Lower leg skin (tissue), 3 donors: ENCODE measurements around the gene C4orf50.

Source experiments
- CTCF ChIP-seq, 3 donors: fragments of 450-650 bp; IDR thresholded peaks; one replicate each; pipeline ENCODE4 v1.5.1; 2016; ENCODE audit warnings: antibody characterized with exemption in 3 of 3, mild to moderate bottlenecking in 3 of 3, moderate library complexity in 2 of 3
- POLR2A ChIP-seq, 2 donors: fragments of 450-650 bp; IDR thresholded peaks; one replicate each; pipeline ENCODE4 v1.6.1; 2016 to 2017; ENCODE audit warnings: antibody characterized with exemption in 2 of 2, mild to moderate bottlenecking in 1 of 2, moderate library complexity in 1 of 2

DNA sequence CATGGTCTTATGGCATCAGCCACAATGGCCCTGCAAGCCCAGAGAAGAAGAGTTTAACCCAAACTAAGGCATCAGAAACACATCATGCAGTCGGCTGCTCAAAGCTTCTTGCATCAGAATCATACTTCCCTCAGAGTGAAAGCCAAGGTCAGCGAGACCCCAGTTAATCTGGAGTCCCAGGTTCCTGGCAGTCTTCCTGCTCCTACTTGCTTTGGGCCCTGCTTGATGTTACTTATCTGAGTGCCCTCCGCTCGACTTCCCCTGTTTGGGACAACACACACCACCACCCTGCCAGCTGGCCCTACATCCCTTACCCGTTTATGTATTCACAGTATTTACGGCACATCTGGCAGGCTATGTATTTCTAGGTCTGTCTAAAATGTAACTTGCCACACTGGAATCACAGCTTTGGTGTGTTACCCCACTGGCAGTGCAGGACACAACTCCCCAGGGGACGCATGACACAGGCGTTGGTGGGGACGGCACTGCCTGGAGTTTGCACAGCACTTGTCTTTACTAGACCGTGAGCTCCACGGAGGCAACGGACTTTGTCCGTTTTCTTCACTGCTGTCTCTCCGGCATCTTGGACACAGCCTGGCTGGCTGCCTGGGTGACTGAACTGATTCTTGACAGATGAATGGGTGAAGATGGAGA lies 148.1 kb downstream of the C4orf50 start:
- TF ChIP-seq POLR2A (IDR thresholded peaks at IDR 0.05): no peak
- no peak for TF ChIP-seq CTCF (IDR thresholded peaks at IDR 0.05)
